WI38 (cell line): Measurements from ENCODE around the gene FLYWCH2.

ENCODE experiments used
- H3K4me3 ChIP-seq: 2 replicates; pipeline ENCODE4 v1.5.1; 2011; ENCODE audit warnings: low read depth, mild to moderate bottlenecking, control low read depth, low read length
- TF ChIP-seq, protein P1 (sequence below): IDR thresholded peaks from 2 replicates; pipeline ENCODE4 v1.5.1; 2012; ENCODE audit warnings: low read depth, mild to moderate bottlenecking, control low read depth, low read length

FLYWCH2 gene

DNA sequence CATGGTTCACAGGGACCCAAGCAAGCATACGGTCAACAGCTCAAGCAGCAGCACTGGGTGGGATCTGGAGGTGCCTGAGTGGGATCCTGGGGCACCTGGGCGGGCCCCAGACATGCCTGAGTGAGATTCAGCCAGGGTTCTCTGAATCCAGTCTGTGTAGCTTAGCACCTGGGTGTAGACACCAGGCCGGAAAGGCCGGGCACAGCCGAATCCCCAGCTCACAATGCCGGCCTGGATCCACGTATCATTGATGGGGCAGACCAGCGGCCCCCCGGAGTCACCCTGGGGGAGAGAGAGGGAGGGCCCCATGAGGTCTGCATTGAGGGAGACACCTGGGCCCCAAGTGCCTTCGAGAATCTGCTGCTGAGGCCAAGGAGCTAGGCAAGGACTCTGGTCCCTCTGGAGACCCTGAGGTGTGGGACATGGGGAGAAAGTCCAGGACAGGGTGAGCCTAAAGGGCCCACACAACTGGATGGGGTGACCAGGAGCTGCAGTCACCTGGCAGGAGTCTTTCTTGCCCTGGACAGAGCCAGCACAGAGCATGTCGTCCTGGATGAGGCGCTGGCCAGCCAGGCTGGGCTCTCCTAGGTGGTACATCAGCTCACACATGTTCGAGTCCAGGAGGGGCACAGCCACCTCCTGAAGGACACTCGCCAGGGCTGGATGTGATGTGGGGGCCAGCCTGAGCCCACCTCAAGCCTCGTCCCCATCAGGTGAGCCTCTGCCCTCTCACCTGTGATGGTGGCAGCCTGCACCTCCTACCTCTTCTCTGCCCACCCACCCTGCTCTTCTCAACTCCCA is 43.2 kb upstream of the FLYWCH2 start:
- no peak overlapping the region for H3K4me3 ChIP-seq
- TF ChIP-seq, protein P1, sequence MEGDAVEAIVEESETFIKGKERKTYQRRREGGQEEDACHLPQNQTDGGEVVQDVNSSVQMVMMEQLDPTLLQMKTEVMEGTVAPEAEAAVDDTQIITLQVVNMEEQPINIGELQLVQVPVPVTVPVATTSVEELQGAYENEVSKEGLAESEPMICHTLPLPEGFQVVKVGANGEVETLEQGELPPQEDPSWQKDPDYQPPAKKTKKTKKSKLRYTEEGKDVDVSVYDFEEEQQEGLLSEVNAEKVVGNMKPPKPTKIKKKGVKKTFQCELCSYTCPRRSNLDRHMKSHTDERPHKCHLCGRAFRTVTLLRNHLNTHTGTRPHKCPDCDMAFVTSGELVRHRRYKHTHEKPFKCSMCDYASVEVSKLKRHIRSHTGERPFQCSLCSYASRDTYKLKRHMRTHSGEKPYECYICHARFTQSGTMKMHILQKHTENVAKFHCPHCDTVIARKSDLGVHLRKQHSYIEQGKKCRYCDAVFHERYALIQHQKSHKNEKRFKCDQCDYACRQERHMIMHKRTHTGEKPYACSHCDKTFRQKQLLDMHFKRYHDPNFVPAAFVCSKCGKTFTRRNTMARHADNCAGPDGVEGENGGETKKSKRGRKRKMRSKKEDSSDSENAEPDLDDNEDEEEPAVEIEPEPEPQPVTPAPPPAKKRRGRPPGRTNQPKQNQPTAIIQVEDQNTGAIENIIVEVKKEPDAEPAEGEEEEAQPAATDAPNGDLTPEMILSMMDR: no peak

- no peak overlapping the region for H3K4me3 ChIP-seq
- TF ChIP-seq, protein P1: no peak
Observed at GRCh38 chr16:2840914-2841313, 42.1 kb upstream of the FLYWCH2 start.

DNA sequence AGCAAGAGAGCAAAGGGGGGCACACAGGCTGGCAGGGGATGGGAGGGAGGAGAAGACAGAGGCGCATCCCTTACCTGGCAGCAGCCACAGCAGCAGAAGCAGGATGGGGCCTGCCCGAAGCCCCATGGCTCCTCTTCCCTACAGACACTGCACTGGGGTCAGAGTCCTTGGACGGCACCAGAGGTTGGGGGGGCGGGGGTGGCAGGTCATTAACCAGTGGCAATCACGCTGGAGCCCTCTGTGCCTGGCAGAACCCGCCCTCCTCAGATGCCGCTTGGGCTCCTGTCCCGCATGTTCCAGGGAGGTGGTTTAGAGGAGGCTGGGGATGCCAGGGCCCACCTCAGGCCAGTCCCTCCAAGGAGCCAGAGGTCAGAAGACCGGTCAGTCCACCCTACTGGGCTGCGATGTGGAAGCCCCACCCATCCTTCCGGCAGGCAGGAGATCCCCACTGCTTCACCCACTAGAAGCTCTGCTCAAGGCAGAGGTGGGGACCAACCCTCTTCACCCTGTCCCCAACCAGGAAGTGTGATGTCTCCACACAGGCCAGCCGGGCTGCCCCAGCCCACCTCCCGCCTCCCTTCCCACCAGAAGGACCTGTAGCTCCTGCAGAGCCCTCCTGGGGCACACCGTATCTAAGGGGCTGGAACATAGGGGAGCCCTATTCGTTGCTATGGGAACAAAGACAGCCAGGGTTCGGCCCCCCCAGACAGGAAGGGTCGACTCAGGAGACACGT is 41.2 kb upstream of the FLYWCH2 start:
- no peak overlapping the region for H3K4me3 ChIP-seq
- TF ChIP-seq, protein P1: no peak

DNA sequence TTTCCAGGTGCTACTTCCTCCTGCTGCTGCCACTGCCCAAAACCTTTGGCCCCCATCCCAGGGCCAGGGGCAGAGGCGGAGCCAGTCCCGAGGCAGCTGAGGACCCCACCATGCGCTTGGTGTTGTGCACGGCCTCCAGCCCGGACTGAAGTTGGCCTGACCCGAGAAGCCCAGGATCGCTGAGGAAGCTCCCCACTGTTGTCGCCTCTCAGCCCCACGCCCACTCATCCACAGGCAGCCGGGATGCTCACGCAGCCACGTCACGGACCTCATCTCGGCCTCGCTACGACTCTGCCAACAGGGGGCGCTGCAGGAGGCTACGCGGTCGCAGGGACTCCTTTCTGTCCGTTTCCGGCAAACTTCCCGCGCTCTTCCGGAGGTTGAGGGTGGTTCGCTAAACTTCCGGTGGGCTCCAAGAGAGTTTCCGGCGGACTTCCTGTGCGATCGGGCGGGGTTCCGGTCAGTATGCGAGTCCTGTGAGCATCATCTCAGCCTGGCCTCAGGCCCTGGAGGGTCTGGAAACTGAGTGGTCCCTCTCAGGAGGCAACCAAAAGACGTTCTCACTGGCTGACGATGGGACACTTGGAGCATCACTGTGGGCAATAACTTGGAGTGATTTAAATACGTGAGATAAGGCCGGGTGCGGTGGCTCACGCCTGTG is 40.5 kb upstream of the FLYWCH2 start:
- no peak overlapping the region for H3K4me3 ChIP-seq
- TF ChIP-seq, protein P1: peak; percentile 21; the same call in 1 of the 2 replicates

GRCh38 chr16:2843526-2843925 is 39.5 kb upstream of the FLYWCH2 start:
- TF ChIP-seq, protein P1: no peak
- H3K4me3 ChIP-seq: no peak overlapping the region

DNA sequence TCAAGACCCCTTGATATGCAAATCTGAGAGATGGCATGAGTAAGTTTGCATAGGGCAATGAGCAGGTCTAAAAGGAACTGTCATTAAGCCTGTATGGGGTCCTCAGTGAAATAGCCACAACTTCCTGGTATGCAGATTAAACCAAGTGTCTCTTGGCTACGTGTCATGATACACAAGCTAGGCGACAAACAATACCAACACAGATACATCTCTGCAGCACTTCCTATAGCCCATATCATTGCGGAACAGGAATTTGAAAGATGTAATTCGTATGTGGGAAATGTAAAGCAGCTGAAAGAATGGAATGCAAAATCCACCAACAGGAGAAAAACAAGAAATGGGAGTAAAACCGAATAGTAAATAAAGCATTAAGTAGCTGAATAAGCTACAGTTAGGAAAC is 37.9 kb upstream of the FLYWCH2 start:
- H3K4me3 ChIP-seq: no peak overlapping the region
- TF ChIP-seq, protein P1: no peak
